Hippocampal formation (tissue), 2 donors: ENCODE data around the gene ZGLP1.
"Not testable (repeated sequence)": the region's sequence is repeated elsewhere in the genome, so short reads cannot be mapped to it uniquely, and the experiment has no call there.

ENCODE experiments used
- DNase-seq, 2 donors: peaks; one replicate each; lab custom pipeline; 2025; lab: John Stamatoyannopoulos, UW

The ZGLP1 gene

GRCh38 chr19:10309423-10309822 lies at the start of gene ZGLP1:
TSS of gene ZGLP1 (minus strand) at chr19:10309815.
- DNase-seq: no peak

- no peak for DNase-seq
Measured at GRCh38 chr19:10356431-10356830, 46.8 kb upstream of the ZGLP1 start.

GRCh38 chr19:10353793-10354391 lies 44.3 kb upstream of the ZGLP1 start:
- DNase-seq: no peak

GRCh38 chr19:10352764-10353671 lies 43.4 kb upstream of the ZGLP1 start:
- no peak for DNase-seq

- peak in 1 of 2 donors; percentile 16 for DNase-seq
Measured at GRCh38 chr19:10346509-10346908, 36.9 kb upstream of the ZGLP1 start.

- DNase-seq: no peak
Measured at GRCh38 chr19:10344780-10345179, 35.2 kb upstream of the ZGLP1 start.

- DNase-seq: no peak
Measured at GRCh38 chr19:10343495-10343894, 33.9 kb upstream of the ZGLP1 start.

GRCh38 chr19:10339977-10340376 lies 30.4 kb upstream of the ZGLP1 start:
- no peak for DNase-seq

- no peak for DNase-seq
Measured at GRCh38 chr19:10339380-10339960, 29.9 kb upstream of the ZGLP1 start, which contains the start of gene ICAM3. TSS of gene ICAM3 (minus strand) at chr19:10339624. CDS start at chr19:10339614, 10 bp downstream.

GRCh38 chr19:10338940-10339339 lies 29.3 kb upstream of the ZGLP1 start:
- no peak for DNase-seq

GRCh38 chr19:10336725-10337124 lies 27.1 kb upstream of the ZGLP1 start:
- DNase-seq: not testable (repeated sequence)

- no peak for DNase-seq
Measured at GRCh38 chr19:10335352-10335985, 25.9 kb upstream of the ZGLP1 start.

GRCh38 chr19:10334588-10335351 lies 25.2 kb upstream of the ZGLP1 start:
- peak; percentile 34 to 43 for DNase-seq

GRCh38 chr19:10333758-10334587 lies 24.4 kb upstream of the ZGLP1 start:
- DNase-seq: no peak

- DNase-seq: peak; percentile 90 to 96
Measured at GRCh38 chr19:10332965-10333757, 23.5 kb upstream of the ZGLP1 start, which contains the start of gene RAVER1. TSS of gene RAVER1 (minus strand) at chr19:10333529. CDS start at chr19:10333507, 22 bp downstream.

GRCh38 chr19:10332158-10332964 lies 22.7 kb upstream of the ZGLP1 start:
- DNase-seq: no peak

- DNase-seq: no peak
Measured at GRCh38 chr19:10329555-10329954, 19.9 kb upstream of the ZGLP1 start.

GRCh38 chr19:10328558-10329429 lies 19.2 kb upstream of the ZGLP1 start:
- no peak for DNase-seq
